GM21825 (cell line): ENCODE measurements around the gene CR1L.
"Not testable (repeated sequence)": the region's sequence is repeated elsewhere in the genome, so short reads cannot be mapped to it uniquely, and the experiment has no call there.

ENCODE experiments used
- ATAC-seq: cut with Tn5 transposase; IDR thresholded peaks from one replicate; pipeline ENCODE4 v1.9.1; 2021; ENCODE audit warnings: mild to moderate bottlenecking, moderate library complexity; ENCODE audit not compliant: unreplicated experiment

Gene CR1L

GRCh38 chr1:207744000-207744534 is 99.1 kb downstream of the CR1L start:
- ATAC-seq: no peak

- no peak for ATAC-seq
These were observed 100.4 kb downstream of the CR1L start for GRCh38 chr1:207745285-207745684.

- no peak for ATAC-seq
These were observed 101.2 kb downstream of the CR1L start for GRCh38 chr1:207745839-207746767.

- no peak for ATAC-seq
These were observed 102.9 kb downstream of the CR1L start for GRCh38 chr1:207747627-207748492.

GRCh38 chr1:207748737-207749528 is 104.0 kb downstream of the CR1L start:
- no peak for ATAC-seq

- ATAC-seq: no peak
These were observed 105.8 kb downstream of the CR1L start for GRCh38 chr1:207750631-207751305.

- ATAC-seq: peak; percentile 0
These were observed 106.5 kb downstream of the CR1L start for GRCh38 chr1:207751463-207751789.

- ATAC-seq: peak; percentile 96
These were observed 107.0 kb downstream of the CR1L start, which contains the start of gene CD46 for GRCh38 chr1:207751790-207752455. Gene CD46 (plus strand): TSS chr1:207752054. CDS start chr1:207752213, 159 bp downstream.

GRCh38 chr1:207752456-207752998 is 107.6 kb downstream of the CR1L start:
- peak; percentile 17 for ATAC-seq

GRCh38 chr1:207753611-207754010 is 108.7 kb downstream of the CR1L start:
- no peak for ATAC-seq

GRCh38 chr1:207754011-207754410 is 109.1 kb downstream of the CR1L start:
- no peak for ATAC-seq

GRCh38 chr1:207754974-207755700 is 110.2 kb downstream of the CR1L start:
- ATAC-seq: no peak

- no peak for ATAC-seq
These were observed 111.1 kb downstream of the CR1L start for GRCh38 chr1:207755846-207756693.

- no peak for ATAC-seq
These were observed 117.7 kb downstream of the CR1L start for GRCh38 chr1:207762622-207763021.

- no peak for ATAC-seq
These were observed 118.2 kb downstream of the CR1L start for GRCh38 chr1:207763091-207763490.

GRCh38 chr1:207763972-207764371 is 119.0 kb downstream of the CR1L start:
- no peak for ATAC-seq

GRCh38 chr1:207766569-207766968 is 121.6 kb downstream of the CR1L start:
- no peak for ATAC-seq

- not testable (repeated sequence) for ATAC-seq
These were observed 125.6 kb downstream of the CR1L start for GRCh38 chr1:207770514-207770913.
